ENCODE measurements around the gene ZNF697. TPM values are rescaled to one million over a fixed set of nuclear protein-coding genes. Genes with fewer than 3 reads are reported as not detected.

The ZNF697 gene
- total RNA-seq: 13.4 and 14.3 TPM in 2 replicates

GRCh38 chr1:119647734-119648619 lies at the start of gene ZNF697:
ZNF697 (minus strand) TSS chr1:119648266; CDS start chr1:119626100, 22,166 bp downstream.

Other genes starting within 250 kb of the ZNF697 start
- gene HSD3B2, start 233.1 kb downstream of the ZNF697 start, total RNA-seq: not detected in 2 replicates
- 0.39 TPM in 1 of 2 replicates, not detected in the other for gene HSD3B1, start 141.1 kb downstream of the ZNF697 start, total RNA-seq
- gene PHGDH, start 63.7 kb upstream of the ZNF697 start, total RNA-seq: 116 and 349 TPM in 2 replicates
- gene HMGCS2, start 120.6 kb upstream of the ZNF697 start, total RNA-seq: not detected in 2 replicates
- gene REG4, start 163.2 kb upstream of the ZNF697 start, total RNA-seq: not detected in 2 replicates
- 0.16 TPM in 1 of 2 replicates, not detected in the other for gene ADAM30, start 248.2 kb upstream of the ZNF697 start, total RNA-seq